Ovary (tissue), 3 donors: ENCODE data around the gene C16orf89.

Experiments used
- EP300 ChIP-seq: sonication (generic); formaldehyde crosslinking; IDR thresholded peaks from one replicate; pipeline ENCODE4 v1.6.1; 2017; ENCODE audit warnings: antibody characterized with exemption
- TF ChIP-seq, protein P1 (sequence below), 3 donors: fragments of 450-650 bp in 2 of 3; fragments of 200-600 bp in 1 of 3; IDR thresholded peaks; one replicate each; pipeline versions ENCODE4 v1.5.1 to v1.8.0; 2016 to 2022; ENCODE audit warnings: antibody characterized with exemption in 3 of 3, mild to moderate bottlenecking in 1 of 3
- donor health status: DM: no; HTN: no; CAD: no.

DNA sequence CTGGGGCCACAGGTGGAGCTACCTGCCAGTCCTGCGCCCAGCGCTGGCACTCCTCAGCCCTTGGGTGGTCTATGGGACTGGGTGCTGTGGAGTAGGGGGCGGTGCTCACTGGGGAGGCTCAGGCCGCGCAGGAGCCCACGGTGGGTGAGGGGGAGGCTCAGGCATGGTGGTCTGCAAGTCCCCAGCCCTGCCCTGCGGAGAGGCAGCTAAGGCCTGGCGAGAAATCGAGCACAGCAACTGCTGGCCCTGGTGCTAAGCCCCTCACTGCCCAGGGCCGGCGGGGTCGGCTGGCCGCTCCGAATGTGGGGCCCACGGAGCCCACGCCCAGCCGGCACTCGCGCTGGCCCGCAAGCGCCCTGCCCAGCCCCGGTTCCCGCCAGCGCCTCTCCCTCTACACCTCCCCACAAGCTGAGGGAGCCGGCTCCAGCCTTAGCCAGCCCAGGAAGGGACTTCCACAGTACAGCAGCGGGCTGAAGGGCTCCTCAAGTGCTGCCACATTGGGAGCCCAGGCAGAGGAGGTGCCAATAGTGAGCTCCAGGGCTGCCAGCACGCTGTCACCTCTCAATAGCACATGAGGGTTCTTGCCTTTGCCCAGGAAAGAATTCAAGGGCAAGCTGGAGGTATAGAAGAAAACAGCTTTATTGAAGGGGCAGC is 42.9 kb upstream of the C16orf89 start:
- TF ChIP-seq, protein P1, sequence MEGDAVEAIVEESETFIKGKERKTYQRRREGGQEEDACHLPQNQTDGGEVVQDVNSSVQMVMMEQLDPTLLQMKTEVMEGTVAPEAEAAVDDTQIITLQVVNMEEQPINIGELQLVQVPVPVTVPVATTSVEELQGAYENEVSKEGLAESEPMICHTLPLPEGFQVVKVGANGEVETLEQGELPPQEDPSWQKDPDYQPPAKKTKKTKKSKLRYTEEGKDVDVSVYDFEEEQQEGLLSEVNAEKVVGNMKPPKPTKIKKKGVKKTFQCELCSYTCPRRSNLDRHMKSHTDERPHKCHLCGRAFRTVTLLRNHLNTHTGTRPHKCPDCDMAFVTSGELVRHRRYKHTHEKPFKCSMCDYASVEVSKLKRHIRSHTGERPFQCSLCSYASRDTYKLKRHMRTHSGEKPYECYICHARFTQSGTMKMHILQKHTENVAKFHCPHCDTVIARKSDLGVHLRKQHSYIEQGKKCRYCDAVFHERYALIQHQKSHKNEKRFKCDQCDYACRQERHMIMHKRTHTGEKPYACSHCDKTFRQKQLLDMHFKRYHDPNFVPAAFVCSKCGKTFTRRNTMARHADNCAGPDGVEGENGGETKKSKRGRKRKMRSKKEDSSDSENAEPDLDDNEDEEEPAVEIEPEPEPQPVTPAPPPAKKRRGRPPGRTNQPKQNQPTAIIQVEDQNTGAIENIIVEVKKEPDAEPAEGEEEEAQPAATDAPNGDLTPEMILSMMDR (IDR thresholded peaks at IDR 0.05) = no peak
- no peak for TF ChIP-seq EP300
